Ascending aorta (tissue), 2 donors: Measurements from ENCODE around the gene COX7A2L. TPM values are rescaled to one million over a fixed set of nuclear protein-coding genes. Genes with fewer than 3 reads are reported as not detected.

Source experiments
- DNase-seq, 2 donors: peaks; one replicate each; pipeline ENCODE4 v3.0.0-alpha.2; 2019; ENCODE audit warnings: low spot score in 2 of 2
- H3K27ac ChIP-seq, 2 donors: fragments of 200-600 bp; sonication (generic); one replicate each; pipeline ENCODE4 v1.5.1; 2016 to 2017; ENCODE audit warnings: mild to moderate bottlenecking in 1 of 2
- H3K27me3 ChIP-seq: fragments of 200-600 bp; sonication (generic); one replicate; pipeline ENCODE4 v1.5.1; 2017
- H3K36me3 ChIP-seq, 2 donors: fragments of 200-600 bp; sonication (generic); one replicate each; pipeline ENCODE4 v1.5.1; 2016
- H3K4me1 ChIP-seq, 2 donors: fragments of 200-600 bp; sonication (generic); one replicate each; pipeline ENCODE4 v1.5.1; 2016 to 2017; ENCODE audit warnings: mild to moderate bottlenecking in 1 of 2
- H3K4me3 ChIP-seq, 2 donors: fragments of 200-600 bp; sonication (generic); one replicate each; pipeline ENCODE4 v1.5.1; 2016 to 2017; ENCODE audit warnings: mild to moderate bottlenecking in 1 of 2
- H3K9me3 ChIP-seq, 2 donors: fragments of 200-600 bp; sonication (generic); one replicate each; pipeline ENCODE4 v1.5.1; 2016
- CTCF ChIP-seq, 3 experiments: fragments of 200-600 bp in 2 of 3; fragments of 450-650 bp in 1 of 3; sonication (generic) in 2 of 3; IDR thresholded peaks; one replicate each; pipeline ENCODE4 v1.5.1; 2016 to 2019; ENCODE audit warnings: antibody characterized with exemption in 3 of 3, mild to moderate bottlenecking in 1 of 3, moderate library complexity in 1 of 3
- intact Hi-C: fragments of 100-400 bp; cut with DNase I; formaldehyde crosslinking; loops from one replicate; pipeline ENCODE4 v1.15.1; 2023
- total RNA-seq: library from RNA; depleted of rRNA; stranded (reverse); fragments of >200 nt; gene quantifications from one replicate; pipeline ENCODE4 v1.1.0, GENCODE V29; 2016

Gene COX7A2L
- total RNA-seq, 1 donor from 2014 or later = 35.2 TPM

GRCh38 chr2:42300527-42300926, 60.5 kb downstream of the COX7A2L start:
- H3K27me3 ChIP-seq = no peaks in the 10 kb centered on the region
- no peak overlapping the region for H3K27ac ChIP-seq
- intact Hi-C loops = no loop called here
- no peak for DNase-seq
- no peak overlapping the region for H3K4me3 ChIP-seq
- peaks cover 0 to 5% of the 10 kb centered on the region in 2 donors for H3K4me1 ChIP-seq
- no peak for TF ChIP-seq CTCF (IDR thresholded peaks at IDR 0.05)
- no peaks in the 10 kb centered on the region for H3K9me3 ChIP-seq
- H3K36me3 ChIP-seq = peaks cover 23 to 45% of the 10 kb centered on the region in 2 donors

Other genes with a start within 250 kb of the COX7A2L start
- gene EML4, start 191.9 kb downstream of the COX7A2L start, total RNA-seq = 25.2 TPM
- not detected for gene KCNG3, start 132.8 kb upstream of the COX7A2L start, total RNA-seq
- 59.2 TPM for gene MTA3, start 207.4 kb upstream of the COX7A2L start, total RNA-seq